Activated naive CD8-positive, alpha-beta T cell treated with anti-CD3 and anti-CD28 coated beads, Interleukin-2, amount 50 U/mL, for 24 hours (primary cell): ENCODE measurements around the gene ZCCHC24.

ENCODE experiments used
- ATAC-seq: fragments of 150-1000 bp; cut with Tn5 transposase; one replicate; pipeline ENCODE4 v1.10.0; 2021
- DNase-seq: peaks from one replicate; pipeline ENCODE4 v3.0.0; 2021
- H3K27ac Mint-ChIP-seq: one replicate; pipeline ENCODE4 v1.8.0; 2021; ENCODE audit warnings: mild to moderate bottlenecking, mixed read lengths
- H3K27me3 Mint-ChIP-seq: one replicate; pipeline ENCODE4 v1.8.0; 2021; ENCODE audit warnings: mixed read lengths
- H3K36me3 Mint-ChIP-seq: one replicate; pipeline ENCODE4 v1.8.0; 2021; ENCODE audit warnings: low read depth, mixed read lengths
- H3K4me1 Mint-ChIP-seq: one replicate; pipeline ENCODE4 v1.8.0; 2021; ENCODE audit warnings: mixed read lengths
- H3K4me3 Mint-ChIP-seq: one replicate; pipeline ENCODE4 v1.8.0; 2021; ENCODE audit warnings: mild to moderate bottlenecking, moderate library complexity, mixed read lengths
- H3K9me3 Mint-ChIP-seq: one replicate; pipeline ENCODE4 v1.8.0; 2021; ENCODE audit warnings: mixed read lengths

The ZCCHC24 gene

DNA sequence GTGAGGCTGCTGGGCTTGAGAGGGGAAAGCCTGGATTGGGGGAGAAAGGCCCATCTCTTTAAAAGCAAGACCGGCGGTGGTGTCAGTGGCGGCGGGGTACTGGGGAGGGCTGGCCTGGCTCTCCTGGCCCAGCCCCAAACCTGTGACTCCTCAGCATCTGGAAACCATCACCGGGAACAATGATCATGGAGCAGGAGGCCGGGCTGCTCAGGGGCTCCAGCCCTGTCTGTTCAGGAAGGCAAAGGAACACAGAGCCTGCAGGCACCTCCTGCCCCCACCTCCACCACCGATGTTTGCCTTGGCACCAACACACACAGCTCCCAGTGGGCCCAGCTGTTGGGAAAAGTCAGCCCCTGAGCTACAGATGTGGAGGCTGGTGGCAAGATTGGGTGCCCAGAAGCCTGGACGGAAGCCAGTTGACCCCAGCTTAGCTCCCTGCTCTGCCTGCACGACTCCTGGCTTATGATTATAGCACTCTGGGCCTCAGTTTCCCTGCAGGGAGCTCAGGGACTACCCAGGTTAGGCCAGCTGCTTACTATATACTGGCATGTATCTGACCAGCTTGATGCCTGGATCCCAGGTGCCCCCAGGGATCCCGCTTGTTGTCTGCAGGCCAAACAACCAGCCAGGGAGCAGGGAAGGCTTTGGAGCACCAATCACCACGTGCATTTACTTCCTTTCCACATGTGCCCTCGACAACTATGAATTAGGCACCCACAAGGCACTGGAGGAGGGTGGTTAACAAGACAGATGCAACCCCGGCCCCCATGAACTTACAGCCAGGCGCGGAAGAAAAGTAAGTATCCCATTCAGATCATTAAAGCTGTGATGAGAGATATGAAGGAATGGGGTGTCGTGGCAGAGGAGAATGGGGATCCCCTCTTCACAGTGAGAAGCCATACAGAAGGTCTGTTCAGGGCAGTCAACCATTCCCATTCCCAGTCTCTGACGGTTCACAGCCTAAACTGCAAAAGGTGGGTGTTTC, 37.3 kb downstream of the ZCCHC24 start:
- Mint-ChIP-seq H3K36me3 (no peaks in the 10 kb centered on the region), H3K27me3 (peaks cover 6% of the 10 kb centered on the region), H3K27ac (no peak overlapping the region), H3K9me3 (no peaks in the 10 kb centered on the region), H3K4me1 (peaks cover 4% of the 10 kb centered on the region), H3K4me3 (no peak overlapping the region)
- DNase-seq, result no peak
- ATAC-seq, result no peak

- H3K4me1 Mint-ChIP-seq, result no peaks in the 10 kb centered on the region
- no peak for DNase-seq
- H3K27ac Mint-ChIP-seq, result no peak overlapping the region
Observed at GRCh38 chr10:79407423-79407796, 38.0 kb downstream of the ZCCHC24 start.

DNA sequence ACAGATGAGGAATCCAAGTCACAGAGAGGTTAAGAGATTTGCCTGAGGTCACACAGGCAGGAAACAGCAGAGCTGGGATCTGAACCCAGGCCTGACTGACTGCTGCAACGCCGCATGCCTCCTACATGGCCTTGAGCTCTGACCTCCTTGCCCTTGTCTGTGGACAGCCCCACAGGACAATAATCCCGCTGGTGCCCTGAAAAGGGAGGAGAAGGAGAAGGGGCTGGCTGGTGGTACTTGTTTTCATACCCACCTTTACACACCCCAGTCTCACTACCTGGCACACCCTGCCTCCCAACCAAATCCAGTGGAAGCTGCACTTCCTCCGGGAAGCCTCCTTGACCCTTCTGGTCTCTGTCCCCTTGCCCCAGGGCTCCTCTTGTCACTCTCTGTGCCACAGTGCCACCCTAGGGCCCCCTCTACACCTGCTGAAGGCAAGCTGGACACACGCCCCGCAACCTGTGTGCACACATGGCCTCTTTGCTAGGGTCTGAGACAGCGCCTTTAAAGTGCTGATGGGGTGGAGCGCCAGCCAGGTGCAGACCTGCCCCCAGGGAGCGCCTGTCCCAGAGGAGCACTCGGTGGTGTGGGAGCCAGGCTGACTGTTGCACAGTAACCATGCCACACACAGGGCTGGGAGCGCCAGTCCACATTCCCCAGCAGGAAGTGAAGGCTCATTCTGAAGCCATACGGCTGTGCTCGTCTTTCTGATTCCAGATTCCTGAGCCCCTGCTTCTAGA, 38.6 kb downstream of the ZCCHC24 start:
- Mint-ChIP-seq H3K9me3 (no peaks in the 10 kb centered on the region), H3K4me1 (no peaks in the 10 kb centered on the region), H3K36me3 (no peaks in the 10 kb centered on the region), H3K27ac (no peak overlapping the region), H3K4me3 (no peak overlapping the region), H3K27me3 (peaks cover 6% of the 10 kb centered on the region)
- DNase-seq, result no peak
- ATAC-seq, result peak; percentile 10

More at GRCh38 chr10:79407423-79407796, 38.0 kb downstream of the ZCCHC24 start:
- Mint-ChIP-seq H3K4me3 (no peak overlapping the region), H3K27me3 (peaks cover 6% of the 10 kb centered on the region), H3K36me3 (no peaks in the 10 kb centered on the region), H3K9me3 (no peaks in the 10 kb centered on the region)
- ATAC-seq, result no peak

DNA sequence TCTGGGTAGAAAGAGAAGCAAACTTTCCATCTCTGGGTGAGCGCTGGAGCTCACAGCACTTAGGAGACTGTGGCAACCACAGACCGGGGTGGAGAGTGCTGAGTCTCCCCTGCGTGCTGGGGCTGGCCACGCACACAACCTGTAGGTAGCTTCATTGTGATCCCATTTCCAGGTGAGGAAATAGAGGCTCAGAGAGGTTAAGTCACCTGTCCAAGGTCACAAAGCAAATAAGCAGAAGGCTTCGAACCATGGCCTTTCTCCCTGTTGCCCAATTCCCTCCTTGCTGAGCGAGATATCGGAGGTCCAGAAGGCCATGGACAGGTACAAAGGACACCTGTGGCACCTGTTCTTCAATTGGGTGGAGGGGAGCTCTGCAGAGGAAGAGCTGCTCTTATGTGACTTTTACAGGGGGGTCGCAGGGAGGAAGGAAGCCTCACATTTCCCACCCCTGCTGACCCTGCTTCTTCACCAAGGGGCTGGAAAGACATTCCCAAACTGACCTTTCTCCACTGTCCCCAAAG, 39.4 kb downstream of the ZCCHC24 start:
- no peaks in the 10 kb centered on the region for H3K36me3 Mint-ChIP-seq
- H3K4me1 Mint-ChIP-seq, result no peaks in the 10 kb centered on the region
- ATAC-seq (no peak), DNase-seq (no peak)
- H3K27ac Mint-ChIP-seq, result no peak overlapping the region
- H3K4me3 Mint-ChIP-seq, result no peak overlapping the region
- no peaks in the 10 kb centered on the region for H3K9me3 Mint-ChIP-seq
- H3K27me3 Mint-ChIP-seq, result peaks cover 6% of the 10 kb centered on the region

DNA sequence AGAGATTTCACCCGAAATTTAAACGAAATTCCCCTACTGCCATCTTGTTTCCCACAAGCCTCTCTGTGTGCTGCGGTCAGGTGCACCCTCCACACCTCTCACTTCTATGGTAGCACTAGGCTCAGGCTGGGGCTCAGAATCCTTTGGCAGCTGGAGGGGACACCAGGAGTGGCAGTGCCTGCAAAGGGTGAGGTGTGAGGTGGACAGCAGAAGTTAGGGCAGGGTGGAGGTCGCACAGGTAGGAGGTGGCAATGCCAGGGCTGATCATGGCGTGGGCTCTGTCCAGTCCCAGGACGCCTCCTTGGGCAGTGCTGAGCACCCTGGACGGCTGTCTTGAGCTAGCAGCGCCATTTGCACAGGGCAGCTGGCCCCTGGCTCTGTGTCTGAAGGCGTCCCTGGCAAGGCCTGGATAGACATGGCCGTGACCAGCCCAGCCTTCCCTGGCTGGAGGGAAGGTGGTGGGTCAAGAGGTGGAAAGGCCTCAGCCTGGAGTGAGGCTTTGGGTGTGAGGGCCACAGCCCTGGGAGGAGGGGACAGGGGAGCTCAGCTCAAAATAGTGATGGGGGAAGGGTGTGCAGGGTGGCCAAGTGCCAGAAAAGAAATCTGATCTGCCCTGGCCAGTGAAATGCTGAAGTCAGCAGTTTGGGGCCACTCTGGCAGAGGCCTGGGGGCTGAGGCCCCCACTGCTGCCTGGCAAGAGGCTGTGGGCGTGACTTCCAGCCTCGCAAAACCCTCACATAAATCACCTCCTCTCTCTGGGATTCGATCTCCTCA, 40.0 kb downstream of the ZCCHC24 start:
- peaks cover 6% of the 10 kb centered on the region for H3K27me3 Mint-ChIP-seq
- no peak overlapping the region for H3K27ac Mint-ChIP-seq
- H3K36me3 Mint-ChIP-seq, result no peaks in the 10 kb centered on the region
- H3K4me3 Mint-ChIP-seq, result no peak overlapping the region
- no peak for DNase-seq
- no peak for ATAC-seq
- no peaks in the 10 kb centered on the region for H3K4me1 Mint-ChIP-seq
- no peaks in the 10 kb centered on the region for H3K9me3 Mint-ChIP-seq

DNA sequence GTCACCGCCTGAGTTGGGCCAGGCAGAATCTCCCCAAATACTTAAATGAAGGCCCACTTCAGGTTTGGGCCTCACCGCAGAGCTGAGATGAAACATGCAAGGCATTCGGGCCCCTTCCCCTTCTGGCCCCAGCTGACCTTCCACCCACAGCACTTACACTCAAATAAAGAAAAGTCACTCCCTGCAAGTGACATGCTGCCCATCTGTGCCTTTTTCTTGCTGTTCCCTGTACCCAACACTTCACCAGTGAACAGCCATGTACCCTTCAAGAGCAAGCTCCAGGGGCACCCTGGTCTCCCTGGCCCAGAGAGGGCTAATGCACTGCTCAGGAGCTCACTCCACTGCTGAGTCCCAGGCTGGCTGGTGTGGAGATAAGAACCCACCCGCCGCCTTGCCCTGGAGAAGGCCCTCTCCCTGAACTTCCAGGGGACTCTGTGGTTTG, 40.7 kb downstream of the ZCCHC24 start:
- ATAC-seq, result no peak
- Mint-ChIP-seq H3K4me1 (no peaks in the 10 kb centered on the region), H3K4me3 (no peak overlapping the region)

GRCh38 chr10:79404231-79404609, 41.2 kb downstream of the ZCCHC24 start:
- Mint-ChIP-seq H3K4me3 (no peak overlapping the region), H3K9me3 (no peaks in the 10 kb centered on the region), H3K27me3 (peaks cover 6% of the 10 kb centered on the region), H3K27ac (no peak overlapping the region), H3K4me1 (no peaks in the 10 kb centered on the region), H3K36me3 (no peaks in the 10 kb centered on the region)
- DNase-seq (no peak), ATAC-seq (no peak)

More for the DNA sequence above, 40.7 kb downstream of the ZCCHC24 start:
- H3K27me3 Mint-ChIP-seq, result peaks cover 6% of the 10 kb centered on the region
- no peaks in the 10 kb centered on the region for H3K36me3 Mint-ChIP-seq
- H3K9me3 Mint-ChIP-seq, result no peaks in the 10 kb centered on the region
- no peak overlapping the region for H3K27ac Mint-ChIP-seq
- no peak for DNase-seq

GRCh38 chr10:79403441-79404230, 41.8 kb downstream of the ZCCHC24 start:
- Mint-ChIP-seq H3K4me1 (no peaks in the 10 kb centered on the region), H3K27ac (no peak overlapping the region), H3K27me3 (peaks cover 6% of the 10 kb centered on the region), H3K36me3 (no peaks in the 10 kb centered on the region), H3K4me3 (no peak overlapping the region), H3K9me3 (no peaks in the 10 kb centered on the region)
- DNase-seq (no peak), ATAC-seq (no peak)

DNA sequence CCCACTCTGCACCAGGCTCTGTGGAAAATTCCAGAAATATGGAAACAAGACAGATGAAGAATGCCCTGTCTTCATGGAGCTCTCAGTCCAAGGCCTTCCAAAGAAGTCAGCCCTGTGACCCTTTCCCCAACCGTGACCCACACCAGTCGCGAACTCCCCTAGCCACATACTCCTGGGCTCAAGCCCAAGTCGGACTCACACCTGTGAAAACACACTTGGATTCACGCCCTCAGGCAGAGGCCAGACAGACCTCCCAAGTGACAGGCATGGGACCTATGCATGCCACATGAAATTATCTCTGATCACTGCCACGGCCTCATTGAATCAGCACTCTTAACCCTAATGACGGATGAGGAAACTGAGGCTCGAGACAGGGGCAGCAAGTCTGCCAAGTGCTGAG, 42.5 kb downstream of the ZCCHC24 start:
- H3K36me3 Mint-ChIP-seq, result no peaks in the 10 kb centered on the region
- DNase-seq, result no peak
- no peak overlapping the region for H3K4me3 Mint-ChIP-seq
- H3K27ac Mint-ChIP-seq, result no peak overlapping the region
- no peak for ATAC-seq
- peaks cover 6% of the 10 kb centered on the region for H3K27me3 Mint-ChIP-seq
- H3K4me1 Mint-ChIP-seq, result no peaks in the 10 kb centered on the region
- no peaks in the 10 kb centered on the region for H3K9me3 Mint-ChIP-seq

DNA sequence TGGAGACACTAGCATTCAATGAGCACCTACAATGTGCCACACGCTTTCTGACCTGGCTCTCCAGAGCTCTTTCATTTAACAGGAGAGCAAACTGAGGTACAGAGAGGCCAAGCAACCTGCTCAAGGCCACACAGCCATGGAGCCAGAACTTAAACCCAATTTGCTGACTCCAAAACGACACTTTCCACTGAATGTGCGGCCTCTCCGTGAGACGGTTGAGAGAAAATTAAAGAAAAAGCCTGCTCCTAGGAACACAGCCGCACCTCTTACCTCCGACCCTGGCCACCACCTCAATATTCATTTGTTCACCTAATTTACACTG, 42.8 kb downstream of the ZCCHC24 start:
- Mint-ChIP-seq H3K9me3 (no peaks in the 10 kb centered on the region), H3K27me3 (peaks cover 6% of the 10 kb centered on the region), H3K36me3 (no peaks in the 10 kb centered on the region), H3K4me1 (no peaks in the 10 kb centered on the region), H3K4me3 (no peak overlapping the region), H3K27ac (no peak overlapping the region)
- no peak for ATAC-seq
- DNase-seq, result no peak

- Mint-ChIP-seq H3K36me3 (no peaks in the 10 kb centered on the region), H3K4me3 (no peak overlapping the region), H3K27me3 (peaks cover 6% of the 10 kb centered on the region), H3K4me1 (no peaks in the 10 kb centered on the region), H3K27ac (no peak overlapping the region), H3K9me3 (no peaks in the 10 kb centered on the region)
- DNase-seq (no peak), ATAC-seq (no peak)
Observed at GRCh38 chr10:79401015-79401921, 44.2 kb downstream of the ZCCHC24 start.

- H3K4me1 Mint-ChIP-seq, result no peaks in the 10 kb centered on the region
- H3K4me3 Mint-ChIP-seq, result no peak overlapping the region
- H3K9me3 Mint-ChIP-seq, result no peaks in the 10 kb centered on the region
- ATAC-seq (peak; percentile 62), DNase-seq (peak; percentile 75)
- peaks cover 6% of the 10 kb centered on the region for H3K27me3 Mint-ChIP-seq
- no peak overlapping the region for H3K27ac Mint-ChIP-seq
- H3K36me3 Mint-ChIP-seq, result no peaks in the 10 kb centered on the region
Observed at GRCh38 chr10:79400146-79401004, 45.0 kb downstream of the ZCCHC24 start.
